DND-41 (cell line): ENCODE results near the gene IFT20.

ENCODE experiments used
- ATAC-seq: fragments of 200-7000 bp; cut with Tn5 transposase; 3 replicates; pipeline ENCODE4 v1.9.1; 2021; ENCODE audit warnings: low read depth; ENCODE audit not compliant: insufficient read depth
- DNase-seq: peaks from one replicate; pipeline ENCODE4 v3.0.0-alpha.2; 2020
- H2AFZ ChIP-seq: 2 replicates; pipeline ENCODE4 v1.6.0; 2012; ENCODE audit warnings: low read depth, low read length
- H3K27ac ChIP-seq: 2 replicates; pipeline ENCODE4 v1.5.1; 2012; ENCODE audit warnings: low read length, inconsistent platforms
- H3K27me3 ChIP-seq: fragments of 200-600 bp; sonication (generic); 2 replicates; pipeline ENCODE4 v1.6.0; 2012; ENCODE audit warnings: low read length, mild to moderate bottlenecking, inconsistent platforms; ENCODE audit not compliant: insufficient read depth, poor library complexity
- H3K36me3 ChIP-seq: 2 replicates; pipeline ENCODE4 v1.5.1; 2012; ENCODE audit warnings: low read length, inconsistent platforms; ENCODE audit not compliant: insufficient read depth
- H3K4me1 ChIP-seq: 2 replicates; pipeline ENCODE4 v1.5.1; 2012; ENCODE audit warnings: mild to moderate bottlenecking, low read length; ENCODE audit not compliant: insufficient read depth
- H3K4me2 ChIP-seq: 2 replicates; pipeline ENCODE4 v1.6.0; 2012; ENCODE audit warnings: mild to moderate bottlenecking, moderate library complexity, low read length, inconsistent platforms; ENCODE audit not compliant: insufficient read depth
- H3K4me3 ChIP-seq, 2 experiments: fragments of 200-600 bp in 1 of 2; shearing (Covaris generic) in 1 of 2; 2 replicates each; pipeline ENCODE4 v1.5.1; 2012 to 2016; ENCODE audit warnings: inconsistent platforms in 2 of 2, low read length in 2 of 2, mild to moderate bottlenecking in 2 of 2, low read depth in 1 of 2, moderate library complexity in 1 of 2
- H3K79me2 ChIP-seq: 2 replicates; pipeline ENCODE4 v1.6.0; 2012; ENCODE audit warnings: low read length, inconsistent platforms; ENCODE audit not compliant: insufficient read depth
- H3K9ac ChIP-seq: 2 replicates; pipeline ENCODE4 v1.6.0; 2012; ENCODE audit warnings: low read depth, mild to moderate bottlenecking, inconsistent platforms, low read length, moderate library complexity
- H3K9me3 ChIP-seq: 2 replicates; pipeline ENCODE4 v1.5.1; 2012; ENCODE audit warnings: low read length, moderate library complexity, mild to moderate bottlenecking, inconsistent platforms; ENCODE audit not compliant: insufficient read depth, severe bottlenecking
- H4K20me1 ChIP-seq: 2 replicates; pipeline ENCODE4 v1.6.0; 2012; ENCODE audit warnings: low read length; ENCODE audit not compliant: insufficient read depth
- EZH2 ChIP-seq: IDR thresholded peaks from 3 replicates; pipeline ENCODE4 v1.6.1; 2012; ENCODE audit warnings: borderline replicate concordance, low read depth, mild to moderate bottlenecking, moderate library complexity, low read length, inconsistent platforms; ENCODE audit not compliant: severe bottlenecking
- TF ChIP-seq, protein P1 (sequence below): IDR thresholded peaks from 2 replicates; pipeline ENCODE4 v1.5.1; 2012; ENCODE audit warnings: borderline replicate concordance, low read length, moderate library complexity, mild to moderate bottlenecking; ENCODE audit not compliant: poor library complexity, severe bottlenecking; ENCODE audit errors: extremely low read depth

Gene IFT20

DNA sequence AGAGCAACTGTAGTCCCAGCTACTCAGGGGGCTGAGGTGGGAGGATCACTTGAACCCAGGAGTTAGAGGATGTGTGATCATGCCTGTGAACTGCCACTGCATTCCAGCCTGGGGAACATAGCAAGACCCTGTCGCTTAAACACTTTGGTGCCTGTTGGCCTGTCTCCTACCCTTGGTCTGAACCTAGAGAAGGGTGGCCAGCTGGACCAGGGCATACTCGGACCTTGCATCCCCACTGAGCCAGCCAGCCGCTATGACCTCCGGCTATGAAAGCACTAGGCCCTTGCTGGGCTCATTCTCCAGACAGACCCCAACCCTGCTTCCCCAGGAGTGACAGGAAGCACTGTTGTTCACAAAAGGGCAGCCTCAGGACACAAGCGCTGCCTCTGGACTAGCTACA lies 4.6 kb downstream of the IFT20 start:
- no peak overlapping the region for H3K4me2 ChIP-seq
- ATAC-seq = no peak
- no peak for DNase-seq
- H3K27ac ChIP-seq = no peak overlapping the region
- H2AFZ ChIP-seq = no peak overlapping the region
- H3K4me1 ChIP-seq = peaks cover 25% of the 10 kb centered on the region
- H3K36me3 ChIP-seq = peaks cover 52% of the 10 kb centered on the region
- peaks cover 18% of the 10 kb centered on the region for H4K20me1 ChIP-seq
- no peaks in the 10 kb centered on the region for H3K9me3 ChIP-seq
- no peak overlapping the region for H3K4me3 ChIP-seq
- no peak overlapping the region for H3K9ac ChIP-seq
- no peaks in the 10 kb centered on the region for H3K27me3 ChIP-seq
- peaks cover 41% of the 10 kb centered on the region for H3K79me2 ChIP-seq
- TF ChIP-seq, protein P1, sequence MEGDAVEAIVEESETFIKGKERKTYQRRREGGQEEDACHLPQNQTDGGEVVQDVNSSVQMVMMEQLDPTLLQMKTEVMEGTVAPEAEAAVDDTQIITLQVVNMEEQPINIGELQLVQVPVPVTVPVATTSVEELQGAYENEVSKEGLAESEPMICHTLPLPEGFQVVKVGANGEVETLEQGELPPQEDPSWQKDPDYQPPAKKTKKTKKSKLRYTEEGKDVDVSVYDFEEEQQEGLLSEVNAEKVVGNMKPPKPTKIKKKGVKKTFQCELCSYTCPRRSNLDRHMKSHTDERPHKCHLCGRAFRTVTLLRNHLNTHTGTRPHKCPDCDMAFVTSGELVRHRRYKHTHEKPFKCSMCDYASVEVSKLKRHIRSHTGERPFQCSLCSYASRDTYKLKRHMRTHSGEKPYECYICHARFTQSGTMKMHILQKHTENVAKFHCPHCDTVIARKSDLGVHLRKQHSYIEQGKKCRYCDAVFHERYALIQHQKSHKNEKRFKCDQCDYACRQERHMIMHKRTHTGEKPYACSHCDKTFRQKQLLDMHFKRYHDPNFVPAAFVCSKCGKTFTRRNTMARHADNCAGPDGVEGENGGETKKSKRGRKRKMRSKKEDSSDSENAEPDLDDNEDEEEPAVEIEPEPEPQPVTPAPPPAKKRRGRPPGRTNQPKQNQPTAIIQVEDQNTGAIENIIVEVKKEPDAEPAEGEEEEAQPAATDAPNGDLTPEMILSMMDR = no peak
- no peak for TF ChIP-seq EZH2

DNA sequence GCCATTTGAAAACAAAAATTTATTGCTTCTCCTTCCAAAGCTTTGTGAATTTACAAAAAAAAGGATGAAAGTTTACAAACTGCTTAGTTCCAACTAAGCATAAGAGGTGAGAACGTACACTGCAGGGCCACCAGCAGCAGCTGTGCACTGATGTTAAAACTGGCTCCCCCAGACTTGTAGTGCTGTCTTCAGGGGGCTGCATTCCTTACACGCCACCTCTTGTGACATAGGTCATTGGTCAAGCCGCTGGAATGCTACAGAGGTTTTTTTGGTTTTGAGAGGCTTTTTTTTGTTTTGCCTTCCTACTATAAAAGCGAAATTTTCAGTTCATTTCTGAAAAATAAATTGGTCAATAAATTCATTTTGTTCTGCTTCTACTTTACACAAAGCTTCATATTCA lies 6.9 kb downstream of the IFT20 start:
- Histone ChIP-seq H3K4me2 (no peak overlapping the region), H3K27ac (no peak overlapping the region), H4K20me1 (peaks cover 29% of the 10 kb centered on the region; the same call in 1 of the 2 replicates), H3K9me3 (no peaks in the 10 kb centered on the region), H3K4me3 (no peak overlapping the region), H3K9ac (no peak overlapping the region), H3K36me3 (peaks cover 63% of the 10 kb centered on the region), H2AFZ (no peak overlapping the region), H3K27me3 (no peaks in the 10 kb centered on the region), H3K4me1 (peaks cover 8% of the 10 kb centered on the region; the same call in 1 of the 2 replicates), H3K79me2 (peaks cover 45% of the 10 kb centered on the region)
- TF ChIP-seq, protein P1 = no peak
- no peak for TF ChIP-seq EZH2
- ATAC-seq (no peak), DNase-seq (no peak)

DNA sequence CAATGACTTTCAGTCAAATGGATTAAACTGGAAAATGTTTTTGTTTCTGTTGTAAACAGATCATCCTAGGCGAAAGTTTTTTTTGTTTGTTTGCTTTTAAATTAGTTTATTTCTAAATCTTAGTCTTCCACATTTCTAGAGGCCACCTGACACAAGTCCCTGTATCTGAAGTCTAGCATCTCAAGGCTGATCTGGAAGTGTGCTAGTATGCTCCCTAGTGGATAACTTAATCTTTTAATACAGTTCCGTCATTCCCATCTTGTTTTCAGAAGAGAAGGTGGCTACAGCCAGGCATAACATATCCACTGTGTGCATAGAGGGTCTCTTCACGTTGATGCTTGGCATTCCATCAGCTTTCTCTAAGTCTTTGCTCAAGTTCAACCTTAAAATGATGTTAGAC lies 7.6 kb downstream of the IFT20 start:
- Histone ChIP-seq H3K36me3 (peaks cover 63% of the 10 kb centered on the region), H3K4me1 (peaks cover 2% of the 10 kb centered on the region; the same call in 1 of the 2 replicates), H4K20me1 (peaks cover 29% of the 10 kb centered on the region; the same call in 1 of the 2 replicates), H3K9me3 (no peaks in the 10 kb centered on the region), H3K27me3 (no peaks in the 10 kb centered on the region), H3K9ac (no peak overlapping the region), H3K4me3 (no peak overlapping the region), H2AFZ (no peak overlapping the region), H3K27ac (no peak overlapping the region), H3K79me2 (peaks cover 48% of the 10 kb centered on the region), H3K4me2 (no peak overlapping the region)
- no peak for TF ChIP-seq EZH2
- TF ChIP-seq, protein P1 = no peak
- ATAC-seq (no peak), DNase-seq (no peak)
